GM21390 (cell line): ENCODE data around the gene ARFRP1.
A peak's percentile ranks its signal among the peaks of the same experiment; 100 is the strongest.

ENCODE experiments used
- ATAC-seq: cut with Tn5 transposase; IDR thresholded peaks from one replicate; pipeline ENCODE4 v1.9.1; 2021; ENCODE audit not compliant: unreplicated experiment

The ARFRP1 gene

GRCh38 chr20:63744158-63744557 is 36.4 kb upstream of the ARFRP1 start:
- no peak for ATAC-seq

- ATAC-seq, result no peak
Measured at GRCh38 chr20:63743210-63743970, 35.6 kb upstream of the ARFRP1 start.

- no peak for ATAC-seq
Measured at GRCh38 chr20:63742381-63743024, 34.7 kb upstream of the ARFRP1 start.

GRCh38 chr20:63741676-63742380 is 34.1 kb upstream of the ARFRP1 start:
- no peak for ATAC-seq

- no peak for ATAC-seq
Measured at GRCh38 chr20:63741354-63741675, 33.5 kb upstream of the ARFRP1 start.

GRCh38 chr20:63740627-63741353 is 33.0 kb upstream of the ARFRP1 start:
- no peak for ATAC-seq

GRCh38 chr20:63740070-63740626 is 32.4 kb upstream of the ARFRP1 start:
- no peak for ATAC-seq

GRCh38 chr20:63739130-63740069 is 31.6 kb upstream of the ARFRP1 start, which contains the start of gene SLC2A4RG:
Gene SLC2A4RG, plus strand, starts transcription at chr20:63739776. Its CDS starts 137 bp downstream, at chr20:63739913.
- ATAC-seq, result peak; percentile 47

- no peak for ATAC-seq
Measured at GRCh38 chr20:63738687-63739129, 30.9 kb upstream of the ARFRP1 start.

- no peak for ATAC-seq
Measured at GRCh38 chr20:63737945-63738686, 30.3 kb upstream of the ARFRP1 start.

GRCh38 chr20:63737695-63737944 is 29.8 kb upstream of the ARFRP1 start:
- no peak for ATAC-seq

GRCh38 chr20:63736893-63737694 is 29.3 kb upstream of the ARFRP1 start:
- no peak for ATAC-seq

GRCh38 chr20:63735859-63736718 is 28.3 kb upstream of the ARFRP1 start, which contains the start of gene LIME1:
Gene LIME1, plus strand, starts transcription at chr20:63736664. Its CDS starts 886 bp downstream, at chr20:63737550.
- no peak for ATAC-seq

- no peak for ATAC-seq
Measured at GRCh38 chr20:63734946-63735858, 27.4 kb upstream of the ARFRP1 start.

- ATAC-seq, result no peak
Measured at GRCh38 chr20:63734111-63734945, 26.6 kb upstream of the ARFRP1 start.
